ENCODE measurements around the gene CDKN1C. TPM values are rescaled to one million over a fixed set of nuclear protein-coding genes. Genes with fewer than 3 reads are reported as not detected.

CDKN1C gene
- total RNA-seq, 1 experiment from 2014 or later: 15.4 TPM

DNA sequence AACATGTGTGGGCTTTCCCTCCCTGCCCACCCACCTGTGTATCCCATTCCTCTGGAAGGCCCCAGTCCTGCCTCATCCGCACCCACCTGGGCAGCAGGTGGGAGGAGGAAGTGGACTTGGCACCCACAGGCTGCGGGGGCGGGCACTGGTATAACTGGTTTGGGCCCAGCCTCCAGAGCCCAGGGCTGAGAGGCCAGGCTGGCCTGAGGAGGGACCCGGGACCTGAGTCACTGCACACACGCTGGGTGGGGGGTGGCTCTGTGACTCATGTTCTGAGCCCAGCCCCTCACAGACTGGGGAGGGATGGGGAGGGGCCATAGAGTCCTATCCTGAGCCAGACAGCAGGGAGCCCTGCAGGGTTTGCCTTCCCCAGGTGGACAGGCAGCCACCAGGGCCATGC, 26.9 kb upstream of the CDKN1C start:
- Histone ChIP-seq H4K8ac (replicated peaks; ENCODE audit: insufficient read length, low read depth, low read length) (no peak overlapping the region), H4K5ac (ENCODE audit: insufficient read length, low read depth, low read length) (no peak overlapping the region), H3K14ac (ENCODE audit: insufficient read depth, low read length) (no peak overlapping the region; the same call in 1 of the 2 replicates), H2BK15ac (ENCODE audit: low read depth, low read length) (no peak overlapping the region), H2BK12ac (ENCODE audit: insufficient read length, low read depth, low read length) (no peak overlapping the region), H2BK20ac (ENCODE audit: low read depth, low read length, poor library complexity, severe bottlenecking) (no peak overlapping the region), H3K4me1 (ENCODE audit: insufficient read depth, low read length) (no peaks in the 10 kb centered on the region), H3K18ac (ENCODE audit: insufficient read length, low read depth, low read length) (no peak overlapping the region), H2AK5ac (ENCODE audit: insufficient read length, low read length) (no peak overlapping the region), H3K27me3 (ENCODE audit: insufficient read depth, low read length) (no peaks in the 10 kb centered on the region), H3K27ac (ENCODE audit: insufficient read length, low read depth, low read length) (no peak overlapping the region), H4K91ac (ENCODE audit: insufficient read length, low read depth, low read length) (no peak overlapping the region), H3T11ph (ENCODE audit: low read length) (no peak overlapping the region), H3K9ac (ENCODE audit: extremely low read depth, insufficient read length, low read length) (no peak overlapping the region), H3K79me1 (ENCODE audit: insufficient read depth, low read depth, low read length, poor library complexity, severe bottlenecking) (no peaks in the 10 kb centered on the region), H2BK120ac (ENCODE audit: low read depth, low read length, poor library complexity, severe bottlenecking) (no peak overlapping the region), H4K20me1 (ENCODE audit: control insufficient read depth, insufficient read depth, insufficient read length) (peaks cover 2% of the 10 kb centered on the region), H3K23ac (ENCODE audit: insufficient read length, low read depth, low read length) (no peak overlapping the region), H2BK5ac (ENCODE audit: insufficient read length, low read length) (no peak overlapping the region), H3K4ac (ENCODE audit: low read depth, low read length) (no peak overlapping the region), H3K56ac (ENCODE audit: insufficient read length, low read depth, low read length) (no peak overlapping the region), H3K23me2 (ENCODE audit: insufficient read length, low read depth, low read length, poor library complexity, severe bottlenecking) (no peaks in the 10 kb centered on the region), H3K4me2 (ENCODE audit: insufficient read depth, insufficient read length, low read length) (no peak overlapping the region), H3K79me2 (ENCODE audit: insufficient read depth, low read length) (no peaks in the 10 kb centered on the region), H3K9me3 (ENCODE audit: control insufficient read depth, low read depth, low read length) (no peaks in the 10 kb centered on the region), H2AFZ (ENCODE audit: low read length) (no peak overlapping the region)
- peak; percentile 67 for DNase-seq
- Mint-ChIP-seq H3K4me1 (peaks cover 10% of the 10 kb centered on the region in 2 experiments; a peak in 3 of 4 replicates), H3K27me3 (ENCODE audit: low read depth) (peaks cover 2% of the 10 kb centered on the region), H3K9me3 (no peaks in the 10 kb centered on the region), H3K36me3 (ENCODE audit: insufficient read depth in 1 of 3, low read depth in 3 of 3) (no peaks in the 10 kb centered on the region), H3K4me3 (no peak overlapping the region), H3K27ac (no peak overlapping the region)
- TF ChIP-seq, protein P1, sequence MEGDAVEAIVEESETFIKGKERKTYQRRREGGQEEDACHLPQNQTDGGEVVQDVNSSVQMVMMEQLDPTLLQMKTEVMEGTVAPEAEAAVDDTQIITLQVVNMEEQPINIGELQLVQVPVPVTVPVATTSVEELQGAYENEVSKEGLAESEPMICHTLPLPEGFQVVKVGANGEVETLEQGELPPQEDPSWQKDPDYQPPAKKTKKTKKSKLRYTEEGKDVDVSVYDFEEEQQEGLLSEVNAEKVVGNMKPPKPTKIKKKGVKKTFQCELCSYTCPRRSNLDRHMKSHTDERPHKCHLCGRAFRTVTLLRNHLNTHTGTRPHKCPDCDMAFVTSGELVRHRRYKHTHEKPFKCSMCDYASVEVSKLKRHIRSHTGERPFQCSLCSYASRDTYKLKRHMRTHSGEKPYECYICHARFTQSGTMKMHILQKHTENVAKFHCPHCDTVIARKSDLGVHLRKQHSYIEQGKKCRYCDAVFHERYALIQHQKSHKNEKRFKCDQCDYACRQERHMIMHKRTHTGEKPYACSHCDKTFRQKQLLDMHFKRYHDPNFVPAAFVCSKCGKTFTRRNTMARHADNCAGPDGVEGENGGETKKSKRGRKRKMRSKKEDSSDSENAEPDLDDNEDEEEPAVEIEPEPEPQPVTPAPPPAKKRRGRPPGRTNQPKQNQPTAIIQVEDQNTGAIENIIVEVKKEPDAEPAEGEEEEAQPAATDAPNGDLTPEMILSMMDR (conservative IDR thresholded peaks at IDR 0.05): no peak
- WGBS (ENCODE audit: extremely low coverage, insufficient read length, low lambda C conversion rate): no CpG with 5 or more reads among the region's 5 CpGs
